ENCODE results near the gene HSD17B3.

DNA sequence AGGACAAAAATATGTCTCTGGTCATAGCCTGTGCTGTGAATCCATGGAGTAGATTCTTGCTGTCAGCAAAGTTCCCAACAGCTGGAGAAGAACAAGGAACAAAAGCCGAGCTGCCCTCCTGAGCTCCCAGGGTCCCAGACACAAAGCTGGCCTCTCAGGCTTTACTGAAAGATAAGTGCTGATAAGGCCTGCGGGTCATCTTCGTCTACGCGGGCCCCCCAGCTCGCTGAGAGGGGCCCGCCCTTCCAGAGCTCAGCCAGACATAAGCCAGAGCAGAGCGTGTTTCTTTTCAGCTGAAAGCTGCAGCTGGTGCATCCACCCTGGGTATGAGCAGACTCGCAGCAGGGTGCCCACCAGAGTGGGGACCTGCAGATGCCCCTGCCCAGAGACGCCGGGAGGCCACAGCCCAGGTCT, 84.7 kb downstream of the HSD17B3 start:
- TF ChIP-seq, protein P1, sequence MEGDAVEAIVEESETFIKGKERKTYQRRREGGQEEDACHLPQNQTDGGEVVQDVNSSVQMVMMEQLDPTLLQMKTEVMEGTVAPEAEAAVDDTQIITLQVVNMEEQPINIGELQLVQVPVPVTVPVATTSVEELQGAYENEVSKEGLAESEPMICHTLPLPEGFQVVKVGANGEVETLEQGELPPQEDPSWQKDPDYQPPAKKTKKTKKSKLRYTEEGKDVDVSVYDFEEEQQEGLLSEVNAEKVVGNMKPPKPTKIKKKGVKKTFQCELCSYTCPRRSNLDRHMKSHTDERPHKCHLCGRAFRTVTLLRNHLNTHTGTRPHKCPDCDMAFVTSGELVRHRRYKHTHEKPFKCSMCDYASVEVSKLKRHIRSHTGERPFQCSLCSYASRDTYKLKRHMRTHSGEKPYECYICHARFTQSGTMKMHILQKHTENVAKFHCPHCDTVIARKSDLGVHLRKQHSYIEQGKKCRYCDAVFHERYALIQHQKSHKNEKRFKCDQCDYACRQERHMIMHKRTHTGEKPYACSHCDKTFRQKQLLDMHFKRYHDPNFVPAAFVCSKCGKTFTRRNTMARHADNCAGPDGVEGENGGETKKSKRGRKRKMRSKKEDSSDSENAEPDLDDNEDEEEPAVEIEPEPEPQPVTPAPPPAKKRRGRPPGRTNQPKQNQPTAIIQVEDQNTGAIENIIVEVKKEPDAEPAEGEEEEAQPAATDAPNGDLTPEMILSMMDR (IDR thresholded peaks at IDR 0.05) = no peak
- no peak for TF ChIP-seq POLR2A (IDR thresholded peaks at IDR 0.05)

All from Peyer's patch (tissue), 4 donors.